Mesothelial cell of epicardium (in vitro differentiated cells): ENCODE data around the gene FHIT. TPM values are rescaled to one million over a fixed set of nuclear protein-coding genes. Genes with fewer than 3 reads are reported as not detected.

Experiments used
- DNase-seq, 2 experiments: peaks; one replicate each; pipeline ENCODE4 v3.0.0; 2021; ENCODE audit warnings: low spot score in 2 of 2; ENCODE audit not compliant: unreplicated experiment in 2 of 2
- H3K27ac Mint-ChIP-seq: 2 replicates; pipeline ENCODE4 v1.8.0; 2021; ENCODE audit warnings: mixed read lengths
- H3K27me3 Mint-ChIP-seq: 2 replicates; pipeline ENCODE4 v1.8.0; 2021; ENCODE audit warnings: low read depth, mixed read lengths
- H3K36me3 Mint-ChIP-seq: 2 replicates; pipeline ENCODE4 v1.8.0; 2021; ENCODE audit warnings: mixed read lengths
- H3K4me1 Mint-ChIP-seq: 2 replicates; pipeline ENCODE4 v1.8.0; 2021; ENCODE audit warnings: mixed read lengths
- H3K4me3 Mint-ChIP-seq: 2 replicates; pipeline ENCODE4 v1.8.0; 2021; ENCODE audit warnings: mild to moderate bottlenecking, moderate library complexity, mixed read lengths
- H3K9me3 Mint-ChIP-seq: 2 replicates; pipeline ENCODE4 v1.8.0; 2021; ENCODE audit warnings: mixed read lengths
- total RNA-seq: library from RNA; stranded (reverse); gene quantifications from 3 replicates; pipeline ENCODE4 v1.2.1, GENCODE V29; 2021
- TF ChIP-seq, protein P1 (sequence below): fragments of 200-600 bp; sonication (generic); IDR thresholded peaks from one replicate; pipeline ENCODE4 v1.5.0; 2021; ENCODE audit warnings: antibody characterized with exemption; ENCODE audit not compliant: unreplicated experiment

FHIT gene
- total RNA-seq, 1 donor from 2014 or later: 10.7 TPM

DNA sequence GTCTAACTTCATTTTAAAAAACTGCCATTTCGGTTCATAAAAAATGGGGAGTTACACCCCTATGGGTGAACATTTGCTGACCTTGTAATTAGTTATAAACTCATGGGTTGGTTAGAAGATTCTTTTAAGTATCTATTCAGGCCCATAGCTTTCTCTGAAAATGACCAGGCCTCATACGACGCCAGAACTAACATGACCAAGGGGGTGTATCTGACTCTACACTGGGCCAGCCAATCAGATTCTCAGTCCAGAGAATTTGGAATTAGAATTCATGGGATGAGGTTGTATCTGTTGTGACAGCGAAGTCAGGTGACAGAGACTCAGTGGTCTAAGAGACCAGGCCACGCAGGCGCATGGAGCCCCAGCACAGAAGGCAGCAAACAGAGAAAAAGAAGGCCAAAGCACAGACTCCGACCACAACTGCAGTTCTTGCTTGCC is 981.4 kb downstream of the FHIT start:
- peak overlapping the region; percentile 91 for H3K27ac Mint-ChIP-seq
- H3K27me3 Mint-ChIP-seq: no peaks in the 10 kb centered on the region
- H3K4me3 Mint-ChIP-seq: no peak overlapping the region
- H3K36me3 Mint-ChIP-seq: no peaks in the 10 kb centered on the region
- peaks cover 9% of the 10 kb centered on the region for H3K9me3 Mint-ChIP-seq
- TF ChIP-seq, protein P1, sequence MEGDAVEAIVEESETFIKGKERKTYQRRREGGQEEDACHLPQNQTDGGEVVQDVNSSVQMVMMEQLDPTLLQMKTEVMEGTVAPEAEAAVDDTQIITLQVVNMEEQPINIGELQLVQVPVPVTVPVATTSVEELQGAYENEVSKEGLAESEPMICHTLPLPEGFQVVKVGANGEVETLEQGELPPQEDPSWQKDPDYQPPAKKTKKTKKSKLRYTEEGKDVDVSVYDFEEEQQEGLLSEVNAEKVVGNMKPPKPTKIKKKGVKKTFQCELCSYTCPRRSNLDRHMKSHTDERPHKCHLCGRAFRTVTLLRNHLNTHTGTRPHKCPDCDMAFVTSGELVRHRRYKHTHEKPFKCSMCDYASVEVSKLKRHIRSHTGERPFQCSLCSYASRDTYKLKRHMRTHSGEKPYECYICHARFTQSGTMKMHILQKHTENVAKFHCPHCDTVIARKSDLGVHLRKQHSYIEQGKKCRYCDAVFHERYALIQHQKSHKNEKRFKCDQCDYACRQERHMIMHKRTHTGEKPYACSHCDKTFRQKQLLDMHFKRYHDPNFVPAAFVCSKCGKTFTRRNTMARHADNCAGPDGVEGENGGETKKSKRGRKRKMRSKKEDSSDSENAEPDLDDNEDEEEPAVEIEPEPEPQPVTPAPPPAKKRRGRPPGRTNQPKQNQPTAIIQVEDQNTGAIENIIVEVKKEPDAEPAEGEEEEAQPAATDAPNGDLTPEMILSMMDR: no peak
- H3K4me1 Mint-ChIP-seq: peaks cover 29% of the 10 kb centered on the region
- no peak for DNase-seq

DNA sequence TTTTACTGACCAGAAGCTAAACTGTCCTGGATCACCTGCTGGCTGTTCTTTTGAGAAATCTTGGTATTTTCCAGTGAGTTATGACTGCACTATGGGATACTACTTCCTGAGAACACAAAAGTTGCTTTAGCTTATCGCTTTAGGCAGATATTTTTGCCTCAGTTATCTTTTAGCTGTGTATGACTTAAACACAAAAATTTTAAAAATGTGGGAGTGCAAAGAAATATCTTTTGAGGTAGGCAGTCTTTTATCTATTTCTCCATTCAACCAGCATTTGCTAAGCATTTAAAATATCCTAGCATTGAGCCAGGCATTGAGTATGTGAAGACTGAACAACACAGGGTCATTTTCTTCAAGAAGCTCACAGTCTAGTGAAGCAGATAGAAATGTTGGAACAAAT is 981.9 kb downstream of the FHIT start:
- H3K36me3 Mint-ChIP-seq: no peaks in the 10 kb centered on the region
- H3K9me3 Mint-ChIP-seq: peaks cover 9% of the 10 kb centered on the region
- TF ChIP-seq, protein P1: no peak
- peak overlapping the region; percentile 91 for H3K27ac Mint-ChIP-seq
- no peaks in the 10 kb centered on the region for H3K27me3 Mint-ChIP-seq
- no peak overlapping the region for H3K4me3 Mint-ChIP-seq
- no peak for DNase-seq
- H3K4me1 Mint-ChIP-seq: peaks cover 29% of the 10 kb centered on the region

DNA sequence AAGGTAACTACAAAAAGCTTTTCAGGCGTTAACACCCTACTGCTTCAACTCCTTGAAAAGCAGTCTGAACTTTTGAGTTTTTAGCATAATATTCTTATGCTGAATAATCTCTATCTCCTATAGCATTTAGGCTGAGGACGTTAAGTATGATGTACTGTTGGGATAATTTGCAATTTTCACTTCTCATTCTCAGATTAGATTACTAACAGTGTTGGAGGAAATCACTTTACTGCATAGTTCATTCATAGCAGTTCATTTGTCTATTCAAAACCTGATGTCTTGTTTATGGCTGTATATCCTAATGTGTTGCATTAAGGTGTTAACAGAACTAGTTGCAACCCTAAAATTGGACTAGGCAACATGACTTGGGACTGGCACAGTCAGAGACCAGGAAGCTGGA is 983.1 kb downstream of the FHIT start:
- Mint-ChIP-seq H3K27ac (no peak overlapping the region), H3K4me3 (no peak overlapping the region), H3K4me1 (peaks cover 29% of the 10 kb centered on the region), H3K9me3 (peaks cover 8% of the 10 kb centered on the region), H3K36me3 (no peaks in the 10 kb centered on the region), H3K27me3 (no peaks in the 10 kb centered on the region)
- DNase-seq: no peak
- TF ChIP-seq, protein P1: no peak

DNA sequence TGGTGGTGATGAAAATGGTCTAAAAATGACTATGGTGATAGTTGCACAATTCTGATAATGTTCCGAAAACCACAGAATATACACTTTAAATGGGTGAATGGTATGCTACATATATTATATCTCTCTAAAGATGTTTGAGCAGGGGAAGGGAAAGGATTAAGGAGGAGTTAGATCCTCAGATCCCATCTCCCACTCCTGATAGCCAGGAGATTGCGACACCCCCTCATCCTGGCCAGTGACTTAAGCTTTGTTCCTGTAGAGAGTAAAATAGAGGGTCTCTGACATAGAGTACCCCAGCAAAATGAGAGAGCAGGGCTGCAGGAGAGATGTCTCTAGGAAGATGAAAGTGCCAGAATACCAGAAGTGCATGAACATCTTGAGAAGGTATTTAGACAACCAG is 984.8 kb downstream of the FHIT start:
- Mint-ChIP-seq H3K27me3 (no peaks in the 10 kb centered on the region), H3K4me1 (peaks cover 26% of the 10 kb centered on the region), H3K27ac (no peak overlapping the region), H3K4me3 (no peak overlapping the region), H3K9me3 (peaks cover 9% of the 10 kb centered on the region), H3K36me3 (no peaks in the 10 kb centered on the region)
- TF ChIP-seq, protein P1: no peak
- DNase-seq: no peak

DNA sequence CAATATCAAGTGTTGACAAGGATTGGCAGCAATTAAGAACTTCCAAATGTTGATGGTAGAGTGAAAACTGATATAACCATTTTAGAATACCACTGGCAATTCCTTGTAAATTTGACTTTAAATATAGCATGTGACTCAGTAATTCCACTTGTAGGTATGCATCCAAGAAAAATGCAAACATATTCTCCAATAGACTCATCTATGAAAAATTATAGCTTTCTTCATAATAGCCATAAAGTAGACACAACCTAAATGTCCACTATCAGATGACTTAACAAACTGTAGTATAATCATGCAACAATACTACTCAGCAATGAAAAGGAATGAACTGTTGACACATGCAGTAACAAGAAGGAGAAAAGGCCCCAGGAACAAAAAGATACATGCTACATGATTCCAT is 988.1 kb downstream of the FHIT start:
- Mint-ChIP-seq H3K4me3 (no peak overlapping the region), H3K27me3 (no peaks in the 10 kb centered on the region), H3K9me3 (peaks cover 9% of the 10 kb centered on the region), H3K36me3 (no peaks in the 10 kb centered on the region), H3K27ac (no peak overlapping the region), H3K4me1 (peaks cover 4% of the 10 kb centered on the region)
- TF ChIP-seq, protein P1: no peak
- DNase-seq: no peak

DNA sequence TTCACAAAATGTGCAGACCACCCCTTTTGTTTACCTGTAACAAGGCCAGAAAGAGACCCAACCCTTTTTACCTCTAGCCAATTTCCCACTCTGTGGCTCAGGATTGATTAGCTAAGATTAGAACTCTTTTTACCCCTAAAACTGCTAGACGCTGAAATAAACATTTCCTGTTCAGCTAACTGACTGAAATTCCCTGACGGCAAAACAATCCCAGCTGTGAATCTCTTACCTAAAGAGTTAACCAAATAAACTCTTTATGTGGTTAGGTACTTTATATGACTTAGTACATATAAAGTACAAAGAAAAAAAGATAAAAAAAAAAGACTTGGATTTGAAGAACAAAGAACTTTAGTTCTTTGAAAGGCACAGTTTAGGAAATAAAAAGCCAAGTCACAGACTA is 988.7 kb downstream of the FHIT start:
- H3K4me3 Mint-ChIP-seq: no peak overlapping the region
- no peak overlapping the region for H3K27ac Mint-ChIP-seq
- DNase-seq: no peak
- H3K27me3 Mint-ChIP-seq: no peaks in the 10 kb centered on the region
- peaks cover 9% of the 10 kb centered on the region for H3K9me3 Mint-ChIP-seq
- no peaks in the 10 kb centered on the region for H3K4me1 Mint-ChIP-seq
- no peaks in the 10 kb centered on the region for H3K36me3 Mint-ChIP-seq
- TF ChIP-seq, protein P1: no peak
